ENCODE measurements around the gene TMEM219.

DNA sequence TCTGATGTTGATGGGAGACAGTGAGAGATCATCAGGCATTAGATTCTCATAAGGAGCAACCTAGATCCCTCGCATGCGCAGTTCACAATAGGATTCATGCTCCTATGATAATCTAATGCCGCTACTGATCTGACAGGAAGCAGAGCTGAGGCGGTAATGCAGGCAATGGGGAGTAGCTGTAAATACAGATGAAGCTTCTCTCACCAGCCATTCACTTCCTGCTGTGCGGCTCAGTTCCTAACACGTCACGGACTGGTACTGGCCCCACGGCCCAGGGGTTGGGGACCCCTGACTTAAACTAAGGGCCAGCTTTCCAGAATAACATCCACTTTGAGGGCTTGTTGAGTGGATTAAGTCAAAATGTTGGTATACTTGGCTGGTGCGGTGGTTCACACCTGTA, 2.6 kb upstream of the TMEM219 start:
- TF ChIP-seq C11orf30 (IDR thresholded peaks at IDR 0.05; ENCODE audit: low read depth) = no peak
- no peak for TF ChIP-seq MEF2A (IDR thresholded peaks at IDR 0.05; ENCODE audit: control insufficient read depth, low read depth, low read length)
- TF ChIP-seq FOSL1 (tag; conservative IDR thresholded peaks at IDR 0.05) = no peak
- TF ChIP-seq, protein P1, sequence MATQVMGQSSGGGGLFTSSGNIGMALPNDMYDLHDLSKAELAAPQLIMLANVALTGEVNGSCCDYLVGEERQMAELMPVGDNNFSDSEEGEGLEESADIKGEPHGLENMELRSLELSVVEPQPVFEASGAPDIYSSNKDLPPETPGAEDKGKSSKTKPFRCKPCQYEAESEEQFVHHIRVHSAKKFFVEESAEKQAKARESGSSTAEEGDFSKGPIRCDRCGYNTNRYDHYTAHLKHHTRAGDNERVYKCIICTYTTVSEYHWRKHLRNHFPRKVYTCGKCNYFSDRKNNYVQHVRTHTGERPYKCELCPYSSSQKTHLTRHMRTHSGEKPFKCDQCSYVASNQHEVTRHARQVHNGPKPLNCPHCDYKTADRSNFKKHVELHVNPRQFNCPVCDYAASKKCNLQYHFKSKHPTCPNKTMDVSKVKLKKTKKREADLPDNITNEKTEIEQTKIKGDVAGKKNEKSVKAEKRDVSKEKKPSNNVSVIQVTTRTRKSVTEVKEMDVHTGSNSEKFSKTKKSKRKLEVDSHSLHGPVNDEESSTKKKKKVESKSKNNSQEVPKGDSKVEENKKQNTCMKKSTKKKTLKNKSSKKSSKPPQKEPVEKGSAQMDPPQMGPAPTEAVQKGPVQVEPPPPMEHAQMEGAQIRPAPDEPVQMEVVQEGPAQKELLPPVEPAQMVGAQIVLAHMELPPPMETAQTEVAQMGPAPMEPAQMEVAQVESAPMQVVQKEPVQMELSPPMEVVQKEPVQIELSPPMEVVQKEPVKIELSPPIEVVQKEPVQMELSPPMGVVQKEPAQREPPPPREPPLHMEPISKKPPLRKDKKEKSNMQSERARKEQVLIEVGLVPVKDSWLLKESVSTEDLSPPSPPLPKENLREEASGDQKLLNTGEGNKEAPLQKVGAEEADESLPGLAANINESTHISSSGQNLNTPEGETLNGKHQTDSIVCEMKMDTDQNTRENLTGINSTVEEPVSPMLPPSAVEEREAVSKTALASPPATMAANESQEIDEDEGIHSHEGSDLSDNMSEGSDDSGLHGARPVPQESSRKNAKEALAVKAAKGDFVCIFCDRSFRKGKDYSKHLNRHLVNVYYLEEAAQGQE (IDR thresholded peaks at IDR 0.05; ENCODE audit: borderline replicate concordance) = no peak
- TF ChIP-seq, protein P1 (CRISPR knock-in tag; IDR thresholded peaks at IDR 0.05; ENCODE audit: low read depth) = no peak
- TF ChIP-seq, protein P2, sequence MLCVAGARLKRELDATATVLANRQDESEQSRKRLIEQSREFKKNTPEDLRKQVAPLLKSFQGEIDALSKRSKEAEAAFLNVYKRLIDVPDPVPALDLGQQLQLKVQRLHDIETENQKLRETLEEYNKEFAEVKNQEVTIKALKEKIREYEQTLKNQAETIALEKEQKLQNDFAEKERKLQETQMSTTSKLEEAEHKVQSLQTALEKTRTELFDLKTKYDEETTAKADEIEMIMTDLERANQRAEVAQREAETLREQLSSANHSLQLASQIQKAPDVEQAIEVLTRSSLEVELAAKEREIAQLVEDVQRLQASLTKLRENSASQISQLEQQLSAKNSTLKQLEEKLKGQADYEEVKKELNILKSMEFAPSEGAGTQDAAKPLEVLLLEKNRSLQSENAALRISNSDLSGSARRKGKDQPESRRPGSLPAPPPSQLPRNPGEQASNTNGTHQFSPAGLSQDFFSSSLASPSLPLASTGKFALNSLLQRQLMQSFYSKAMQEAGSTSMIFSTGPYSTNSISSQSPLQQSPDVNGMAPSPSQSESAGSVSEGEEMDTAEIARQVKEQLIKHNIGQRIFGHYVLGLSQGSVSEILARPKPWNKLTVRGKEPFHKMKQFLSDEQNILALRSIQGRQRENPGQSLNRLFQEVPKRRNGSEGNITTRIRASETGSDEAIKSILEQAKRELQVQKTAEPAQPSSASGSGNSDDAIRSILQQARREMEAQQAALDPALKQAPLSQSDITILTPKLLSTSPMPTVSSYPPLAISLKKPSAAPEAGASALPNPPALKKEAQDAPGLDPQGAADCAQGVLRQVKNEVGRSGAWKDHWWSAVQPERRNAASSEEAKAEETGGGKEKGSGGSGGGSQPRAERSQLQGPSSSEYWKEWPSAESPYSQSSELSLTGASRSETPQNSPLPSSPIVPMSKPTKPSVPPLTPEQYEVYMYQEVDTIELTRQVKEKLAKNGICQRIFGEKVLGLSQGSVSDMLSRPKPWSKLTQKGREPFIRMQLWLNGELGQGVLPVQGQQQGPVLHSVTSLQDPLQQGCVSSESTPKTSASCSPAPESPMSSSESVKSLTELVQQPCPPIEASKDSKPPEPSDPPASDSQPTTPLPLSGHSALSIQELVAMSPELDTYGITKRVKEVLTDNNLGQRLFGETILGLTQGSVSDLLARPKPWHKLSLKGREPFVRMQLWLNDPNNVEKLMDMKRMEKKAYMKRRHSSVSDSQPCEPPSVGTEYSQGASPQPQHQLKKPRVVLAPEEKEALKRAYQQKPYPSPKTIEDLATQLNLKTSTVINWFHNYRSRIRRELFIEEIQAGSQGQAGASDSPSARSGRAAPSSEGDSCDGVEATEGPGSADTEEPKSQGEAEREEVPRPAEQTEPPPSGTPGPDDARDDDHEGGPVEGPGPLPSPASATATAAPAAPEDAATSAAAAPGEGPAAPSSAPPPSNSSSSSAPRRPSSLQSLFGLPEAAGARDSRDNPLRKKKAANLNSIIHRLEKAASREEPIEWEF (CRISPR knock-in tag; IDR thresholded peaks at IDR 0.05) = no peak
- TF ChIP-seq BRCA1 (IDR thresholded peaks at IDR 0.05) = no peak
- TF ChIP-seq BRCA1 (CRISPR knock-in tag; IDR thresholded peaks at IDR 0.05) = no peak
- no peak for TF ChIP-seq EP300 (IDR thresholded peaks at IDR 0.05; ENCODE audit: low read length)
- no peak for TF ChIP-seq TCF7 (IDR thresholded peaks at IDR 0.05; ENCODE audit: borderline replicate concordance)
- TF ChIP-seq MTA3 (IDR thresholded peaks at IDR 0.05; ENCODE audit: borderline replicate concordance) = no peak
- TF ChIP-seq ZZZ3 (IDR thresholded peaks at IDR 0.05) = no peak
